NCI-H1417 treated with DMSO at 0.1 percent for 48 hours (cell line): ENCODE measurements around the gene PEMT.
A peak's percentile ranks its signal among the peaks of the same experiment; 100 is the strongest.
"Not testable (repeated sequence)": the region's sequence is repeated elsewhere in the genome, so short reads cannot be mapped to it uniquely, and the experiment has no call there.

ENCODE experiments used
- DNase-seq: peaks from one replicate; lab custom pipeline; 2025; lab: John Stamatoyannopoulos, UW

The PEMT gene

GRCh38 chr17:17485420-17485819 is 106.1 kb downstream of the PEMT start:
- no peak for DNase-seq

- DNase-seq: no peak
These were observed 107.0 kb downstream of the PEMT start for GRCh38 chr17:17484451-17484899.

- no peak for DNase-seq
These were observed 109.6 kb downstream of the PEMT start for GRCh38 chr17:17481860-17482259.

- no peak for DNase-seq
These were observed 110.8 kb downstream of the PEMT start for GRCh38 chr17:17480593-17481148.

GRCh38 chr17:17479209-17479608 is 112.3 kb downstream of the PEMT start:
- DNase-seq: no peak

- DNase-seq: peak; percentile 40
These were observed 114.5 kb downstream of the PEMT start, which contains the start of gene MED9 for GRCh38 chr17:17476865-17477467. Gene MED9, plus strand, starts transcription at chr17:17477000. Its CDS starts 42 bp downstream, at chr17:17477042.

GRCh38 chr17:17474341-17474740 is 117.2 kb downstream of the PEMT start:
- no peak for DNase-seq

GRCh38 chr17:17472333-17472920 is 119.1 kb downstream of the PEMT start:
- no peak for DNase-seq

GRCh38 chr17:17469996-17470395 is 121.5 kb downstream of the PEMT start:
- no peak for DNase-seq

- DNase-seq: no peak
These were observed 122.2 kb downstream of the PEMT start for GRCh38 chr17:17469358-17469757.

- DNase-seq: no peak
These were observed 123.1 kb downstream of the PEMT start for GRCh38 chr17:17468217-17469010.

GRCh38 chr17:17467720-17468119 is 123.8 kb downstream of the PEMT start:
- no peak for DNase-seq

GRCh38 chr17:17467016-17467415 is 124.5 kb downstream of the PEMT start:
- no peak for DNase-seq

GRCh38 chr17:17466511-17466910 is 125.0 kb downstream of the PEMT start:
- no peak for DNase-seq

- DNase-seq: not testable (repeated sequence)
These were observed 125.6 kb downstream of the PEMT start for GRCh38 chr17:17465878-17466277.

- no peak for DNase-seq
These were observed 127.7 kb downstream of the PEMT start for GRCh38 chr17:17463821-17464220.

GRCh38 chr17:17462048-17462824 is 129.3 kb downstream of the PEMT start:
- DNase-seq: no peak

- DNase-seq: no peak
These were observed 131.5 kb downstream of the PEMT start for GRCh38 chr17:17460038-17460437.

GRCh38 chr17:17457680-17458079 is 133.8 kb downstream of the PEMT start:
- DNase-seq: no peak

- DNase-seq: no peak
These were observed 135.3 kb downstream of the PEMT start for GRCh38 chr17:17456251-17456650.
